HCT116 (cell line): ENCODE data around the gene TEPSIN. TPM values are rescaled to one million over a fixed set of nuclear protein-coding genes. Genes with fewer than 3 reads are reported as not detected.

Source experiments
- ATAC-seq: fragments of 200-7000 bp; cut with Tn5 transposase; 2 replicates; pipeline ENCODE4 v1.9.1; 2020; ENCODE audit warnings: mild to moderate bottlenecking, moderate library complexity
- BruUV-seq: library from RNA; stranded (reverse); fragments of 400-500 nt; replicated peaks from 2 replicates; lab custom pipeline; 2021; lab: Mats Ljungman, UMichigan
- CTCF ChIA-PET: fragments of 300-600 bp; sonication (Branson Sonifier 250); formaldehyde crosslinking; loops from one replicate; lab custom pipeline; 2021; ENCODE audit warnings: antibody characterized with exemption; lab: Charles Lee
- POLR2A ChIA-PET: fragments of 300-600, 350-600 bp; sonication (Branson Sonifier 250); formaldehyde crosslinking; loops from one replicate; lab custom pipeline; 2021; ENCODE audit warnings: antibody characterized with exemption; lab: Charles Lee
- RAD21 ChIA-PET, 2 experiments: fragments of 300-600 bp; sonication (Branson Sonifier 250); formaldehyde crosslinking; loops; one replicate each; lab custom pipeline; 2023; ENCODE audit warnings: low total read pairs in 2 of 2; ENCODE audit not compliant: uncharacterized antibody in 2 of 2, unreplicated experiment in 2 of 2, low non-redundant PET in 1 of 2; lab: Charles Lee
- DNase-seq: peaks from one replicate; pipeline ENCODE4 v3.0.0-alpha.2; 2010; ENCODE audit warnings: low read depth, low spot score
- H2AFZ ChIP-seq: fragments of 200-600 bp; shearing (Covaris generic), sonication (generic); 2 replicates; pipeline ENCODE4 v1.6.1; 2017; ENCODE audit warnings: low read depth, mixed run types, mixed read lengths, antibody characterized with exemption, low read length; ENCODE audit not compliant: poor library complexity, severe bottlenecking
- H3K27ac ChIP-seq: 2 replicates; pipeline ENCODE4 v1.5.1; 2012; ENCODE audit warnings: low read depth, low read length
- H3K27me3 ChIP-seq: fragments of 200-600 bp; sonication (generic); 2 replicates; pipeline ENCODE4 v1.6.1; 2016; ENCODE audit warnings: mixed run types, low read length, mixed read lengths; ENCODE audit not compliant: insufficient read depth
- H3K36me3 ChIP-seq, 2 experiments: fragments of 200-500 bp in 1 of 2; fragments of 200-600 bp in 1 of 2; sonication (Bioruptor generic) in 1 of 2; sonication (generic) in 1 of 2; 2 replicates each; pipeline versions ENCODE4 v1.5.1 to v1.6.1; 2014 to 2016; ENCODE audit warnings: low read length in 2 of 2, inconsistent platforms in 1 of 2, mixed read lengths in 1 of 2, mixed run types in 1 of 2; ENCODE audit not compliant: insufficient read depth in 2 of 2, control insufficient read depth in 1 of 2
- H3K4me1 ChIP-seq, 2 experiments: fragments of 200-600 bp in 1 of 2; sonication (generic) in 1 of 2; 2 replicates each; pipeline versions ENCODE4 v1.5.1 to v1.6.1; 2012 to 2017; ENCODE audit warnings: low read length in 2 of 2, inconsistent platforms in 1 of 2, mild to moderate bottlenecking in 1 of 2, mixed read lengths in 1 of 2, mixed run types in 1 of 2, moderate library complexity in 1 of 2; ENCODE audit not compliant: insufficient read depth in 2 of 2, control insufficient read depth in 1 of 2
- H3K4me2 ChIP-seq: fragments of 200-600 bp; sonication (generic); 2 replicates; pipeline ENCODE4 v1.6.1; 2017; ENCODE audit warnings: mixed run types, low read length, mixed read lengths
- H3K4me3 ChIP-seq, 2 experiments: fragments of 200-600 bp in 1 of 2; sonication (generic) in 1 of 2; replicated peaks in 1 of 2; 2 replicates each; pipeline ENCODE4 v1.5.1; 2011 to 2016; ENCODE audit warnings: low read length in 2 of 2, control low read depth in 1 of 2, low read depth in 1 of 2, mild to moderate bottlenecking in 1 of 2, mixed read lengths in 1 of 2, mixed run types in 1 of 2
- H3K79me2 ChIP-seq: fragments of 200-600 bp; sonication (generic); 2 replicates; pipeline ENCODE4 v1.6.1; 2017; ENCODE audit warnings: mild to moderate bottlenecking, mixed run types, low read length, moderate library complexity, mixed read lengths; ENCODE audit not compliant: insufficient read depth
- H3K9ac ChIP-seq: fragments of 200-600 bp; sonication (generic); 2 replicates; pipeline ENCODE4 v1.6.1; 2016; ENCODE audit warnings: low read length, mixed read lengths
- H3K9me2 ChIP-seq: fragments of 200-600 bp; sonication (generic), shearing (Covaris generic); 2 replicates; pipeline ENCODE4 v1.6.1; 2017; ENCODE audit warnings: mixed run types, mild to moderate bottlenecking, moderate library complexity; ENCODE audit not compliant: insufficient read depth
- H3K9me3 ChIP-seq, 2 experiments: fragments of 200-500 bp in 1 of 2; fragments of 200-600 bp in 1 of 2; sonication (Bioruptor generic) in 1 of 2; sonication (generic) in 1 of 2; 2 replicates each; pipeline ENCODE4 v1.6.1; 2014 to 2017; ENCODE audit warnings: low read length in 2 of 2, mixed read lengths in 2 of 2, inconsistent platforms in 1 of 2, low read depth in 1 of 2, mild to moderate bottlenecking in 1 of 2, mixed run types in 1 of 2, moderate library complexity in 1 of 2; ENCODE audit not compliant: control insufficient read depth in 1 of 2, insufficient read depth in 1 of 2
- H4K20me1 ChIP-seq: fragments of 200-600 bp; sonication (generic), shearing (Covaris generic); 2 replicates; pipeline ENCODE4 v1.6.1; 2017; ENCODE audit warnings: mixed run types, mild to moderate bottlenecking, moderate library complexity; ENCODE audit not compliant: insufficient read depth
- ATF3 ChIP-seq: IDR thresholded peaks from 2 replicates; pipeline ENCODE4 v1.6.1; 2012
- CTCF ChIP-seq, 3 experiments: fragments of 200-600 bp in 1 of 3; sonication (generic) in 1 of 3; IDR thresholded peaks in 2 of 3; conservative IDR thresholded peaks in 1 of 3; 2 replicates each; pipeline ENCODE4 v1.5.1; 2012 to 2017; ENCODE audit warnings: low read depth in 2 of 3, low read length in 2 of 3, antibody characterized with exemption in 1 of 3, borderline replicate concordance in 1 of 3, control low read depth in 1 of 3, mild to moderate bottlenecking in 1 of 3, mixed read lengths in 1 of 3, mixed run types in 1 of 3, moderate library complexity in 1 of 3; ENCODE audit not compliant: insufficient read depth in 1 of 3
- EZH2 ChIP-seq: fragments of 200-600 bp; sonication (generic); IDR thresholded peaks from 2 replicates; pipeline ENCODE4 v1.6.1; 2017; ENCODE audit warnings: antibody characterized with exemption, mixed run types
- EZH2phosphoT487 ChIP-seq: fragments of 200-600 bp; IDR thresholded peaks from 2 replicates; pipeline ENCODE4 v1.6.1; 2018; ENCODE audit warnings: antibody characterized with exemption, borderline replicate concordance
- FOSL1 ChIP-seq: IDR thresholded peaks from 2 replicates; pipeline ENCODE4 v1.6.1; 2012; ENCODE audit warnings: low read depth
- JUND ChIP-seq: IDR thresholded peaks from 2 replicates; pipeline ENCODE4 v1.6.1; 2012
- MAX ChIP-seq: IDR thresholded peaks from 2 replicates; pipeline ENCODE4 v1.6.1; 2012
- POLR2A ChIP-seq: IDR thresholded peaks from 2 replicates; pipeline ENCODE4 v1.7.0; 2011; ENCODE audit warnings: borderline replicate concordance; ENCODE audit not compliant: insufficient read depth, insufficient read length; ENCODE audit errors: extremely low read depth
- SIN3A ChIP-seq: IDR thresholded peaks from 2 replicates; pipeline ENCODE4 v1.6.1; 2012; ENCODE audit warnings: low read depth
- SRF ChIP-seq: IDR thresholded peaks from 2 replicates; pipeline ENCODE4 v1.6.1; 2012; ENCODE audit warnings: low read depth
- ZFX ChIP-seq: fragments of 450-650 bp; IDR thresholded peaks from 2 replicates; pipeline ENCODE4 v1.6.1; 2017
- intact Hi-C: fragments of 100-400 bp; cut with micrococcal nuclease; formaldehyde crosslinking; loops from 2 replicates; pipeline ENCODE4 v1.10.0; 2022
- total RNA-seq: library from RNA; stranded (reverse); gene quantifications from one replicate; pipeline ENCODE4 v1.2.1, GENCODE V29; 2021; ENCODE audit not compliant: unreplicated experiment
- TF ChIP-seq, protein P1 (sequence below): IDR thresholded peaks from 2 replicates; pipeline ENCODE4 v1.6.1; 2012; ENCODE audit warnings: low read depth

The TEPSIN gene
- total RNA-seq, 1 experiment from 2014 or later: 50.6 TPM

DNA sequence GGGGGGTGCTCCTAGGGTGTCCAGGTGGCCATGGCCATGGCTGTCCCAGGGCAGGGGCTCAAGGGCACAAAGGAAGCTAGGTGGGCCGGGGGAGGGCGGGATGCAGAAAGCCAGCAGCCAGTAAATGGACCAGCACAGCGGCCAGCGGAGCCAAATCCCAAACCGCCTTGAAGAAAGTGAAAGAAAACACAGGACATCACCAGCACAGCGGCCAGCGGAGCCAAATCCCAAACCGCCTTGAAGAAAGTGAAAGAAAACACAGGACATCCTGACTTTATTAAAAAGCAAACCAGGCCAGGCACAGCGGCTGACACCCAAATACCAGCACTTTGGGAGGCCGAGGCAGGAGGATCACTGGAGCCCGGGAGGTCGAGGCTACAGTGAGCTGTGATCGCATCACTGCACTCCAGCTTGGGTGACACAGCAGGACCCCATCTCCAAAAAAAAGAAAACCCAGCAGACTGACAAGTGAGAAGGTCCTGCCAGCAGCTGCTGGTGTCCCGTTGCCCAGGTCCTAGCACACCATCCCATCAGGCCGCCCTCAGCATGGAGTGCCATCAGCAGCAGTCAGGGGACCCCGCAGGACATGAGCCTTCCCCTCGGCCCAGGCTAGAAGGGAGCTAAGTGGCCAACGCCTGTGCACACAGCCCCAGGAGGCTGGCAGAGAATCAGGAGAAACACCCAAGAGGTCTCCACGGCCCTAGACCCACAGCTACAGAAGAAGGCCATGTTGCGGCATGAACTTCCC lies 39.3 kb upstream of the TEPSIN start:
- no peak for TF ChIP-seq SRF
- no peak for TF ChIP-seq ATF3
- no peak for TF ChIP-seq EZH2phosphoT487
- no peak for TF ChIP-seq FOSL1
- no peak for TF ChIP-seq MAX
- TF ChIP-seq POLR2A: no peak
- no peak for TF ChIP-seq SIN3A
- no peak for TF ChIP-seq CTCF (IDR thresholded peaks at IDR 0.05 in 2 of 3, conservative IDR thresholded peaks at IDR 0.05 in 1 of 3; ENCODE audit: borderline replicate concordance in 1 of 3, insufficient read depth in 1 of 3, low read depth in 2 of 3, low read length in 2 of 3)
- TF ChIP-seq ZFX: no peak
- TF ChIP-seq EZH2: no peak
- TF ChIP-seq, protein P1, sequence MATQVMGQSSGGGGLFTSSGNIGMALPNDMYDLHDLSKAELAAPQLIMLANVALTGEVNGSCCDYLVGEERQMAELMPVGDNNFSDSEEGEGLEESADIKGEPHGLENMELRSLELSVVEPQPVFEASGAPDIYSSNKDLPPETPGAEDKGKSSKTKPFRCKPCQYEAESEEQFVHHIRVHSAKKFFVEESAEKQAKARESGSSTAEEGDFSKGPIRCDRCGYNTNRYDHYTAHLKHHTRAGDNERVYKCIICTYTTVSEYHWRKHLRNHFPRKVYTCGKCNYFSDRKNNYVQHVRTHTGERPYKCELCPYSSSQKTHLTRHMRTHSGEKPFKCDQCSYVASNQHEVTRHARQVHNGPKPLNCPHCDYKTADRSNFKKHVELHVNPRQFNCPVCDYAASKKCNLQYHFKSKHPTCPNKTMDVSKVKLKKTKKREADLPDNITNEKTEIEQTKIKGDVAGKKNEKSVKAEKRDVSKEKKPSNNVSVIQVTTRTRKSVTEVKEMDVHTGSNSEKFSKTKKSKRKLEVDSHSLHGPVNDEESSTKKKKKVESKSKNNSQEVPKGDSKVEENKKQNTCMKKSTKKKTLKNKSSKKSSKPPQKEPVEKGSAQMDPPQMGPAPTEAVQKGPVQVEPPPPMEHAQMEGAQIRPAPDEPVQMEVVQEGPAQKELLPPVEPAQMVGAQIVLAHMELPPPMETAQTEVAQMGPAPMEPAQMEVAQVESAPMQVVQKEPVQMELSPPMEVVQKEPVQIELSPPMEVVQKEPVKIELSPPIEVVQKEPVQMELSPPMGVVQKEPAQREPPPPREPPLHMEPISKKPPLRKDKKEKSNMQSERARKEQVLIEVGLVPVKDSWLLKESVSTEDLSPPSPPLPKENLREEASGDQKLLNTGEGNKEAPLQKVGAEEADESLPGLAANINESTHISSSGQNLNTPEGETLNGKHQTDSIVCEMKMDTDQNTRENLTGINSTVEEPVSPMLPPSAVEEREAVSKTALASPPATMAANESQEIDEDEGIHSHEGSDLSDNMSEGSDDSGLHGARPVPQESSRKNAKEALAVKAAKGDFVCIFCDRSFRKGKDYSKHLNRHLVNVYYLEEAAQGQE: no peak
- TF ChIP-seq JUND: no peak
- TF ChIP-seq, all 23 proteins: peak for 0
- Histone ChIP-seq H3K9me2 (no peaks in the 10 kb centered on the region), H3K27ac (no peak overlapping the region), H3K4me1 (no peaks in the 10 kb centered on the region), H3K9me3 (no peaks in the 10 kb centered on the region), H3K4me3 (no peak overlapping the region), H3K27me3 (no peaks in the 10 kb centered on the region), H2AFZ (no peak overlapping the region), H3K79me2 (peaks cover 17% of the 10 kb centered on the region; the same call in 1 of the 2 replicates), H3K36me3 (peaks cover 42 to 54% of the 10 kb centered on the region in 2 experiments; a peak in 3 of 4 replicates), H4K20me1 (no peaks in the 10 kb centered on the region), H3K4me2 (no peak overlapping the region), H3K9ac (no peak overlapping the region)
- CTCF ChIA-PET: no interaction called here
- ATAC-seq: no peak
- no peak for DNase-seq
- intact Hi-C loops: no loop called here
- POLR2A ChIA-PET: no interaction called here
- no TSS peak for BruUV-seq
- RAD21 ChIA-PET: no interaction called here
